GM23248 (cell line): ENCODE results near the gene CDK3. TPM values are rescaled to one million over a fixed set of nuclear protein-coding genes. Genes with fewer than 3 reads are reported as not detected.

Experiments
- DNase-seq: peaks from one replicate; pipeline ENCODE4 v3.0.0-alpha.2; 2015
- H2AFZ ChIP-seq: fragments of 200-600 bp; sonication (generic); 2 replicates; pipeline ENCODE4 v1.6.1; 2016; ENCODE audit warnings: antibody characterized with exemption
- H3F3A ChIP-seq: fragments of 200-600 bp; sonication (generic); 2 replicates; pipeline ENCODE4 v1.6.1; 2016; ENCODE audit warnings: mild to moderate bottlenecking, antibody characterized with exemption, mixed run types; ENCODE audit not compliant: insufficient read depth
- H3K27ac ChIP-seq: fragments of 200-600 bp; sonication (generic); 2 replicates; pipeline ENCODE4 v1.5.1; 2016; ENCODE audit warnings: mild to moderate bottlenecking
- H3K27me3 ChIP-seq: fragments of 200-600 bp; sonication (generic); replicated peaks from 2 replicates; pipeline ENCODE4 v1.6.1; 2016; ENCODE audit warnings: mild to moderate bottlenecking; ENCODE audit not compliant: insufficient read depth
- H3K36me3 ChIP-seq: fragments of 200-600 bp; sonication (generic); 2 replicates; pipeline ENCODE4 v1.6.1; 2016; ENCODE audit warnings: low read depth, mild to moderate bottlenecking
- H3K4me1 ChIP-seq: fragments of 200-600 bp; sonication (generic); 2 replicates; pipeline ENCODE4 v1.6.1; 2016; ENCODE audit warnings: mild to moderate bottlenecking; ENCODE audit not compliant: insufficient read depth
- H3K4me2 ChIP-seq: fragments of 200-600 bp; sonication (generic); one replicate; pipeline ENCODE4 v1.6.1; 2016; ENCODE audit warnings: mild to moderate bottlenecking; ENCODE audit not compliant: unreplicated experiment
- H3K4me3 ChIP-seq: fragments of 200-600 bp; sonication (generic); 2 replicates; pipeline ENCODE4 v1.5.1; 2016; ENCODE audit warnings: mild to moderate bottlenecking
- H3K79me2 ChIP-seq: fragments of 200-600 bp; sonication (generic); 2 replicates; pipeline ENCODE4 v1.6.1; 2016; ENCODE audit warnings: mild to moderate bottlenecking; ENCODE audit not compliant: insufficient read depth
- H3K9ac ChIP-seq: fragments of 200-600 bp; sonication (generic); 2 replicates; pipeline ENCODE4 v1.6.1; 2016; ENCODE audit warnings: mild to moderate bottlenecking
- H3K9me2 ChIP-seq: fragments of 200-600 bp; sonication (generic); 2 replicates; pipeline ENCODE4 v1.6.1; 2016; ENCODE audit warnings: mixed run types, mild to moderate bottlenecking, moderate library complexity; ENCODE audit not compliant: insufficient read depth
- H3K9me3 ChIP-seq: fragments of 200-600 bp; sonication (generic); one replicate; pipeline ENCODE4 v1.6.1; 2017; ENCODE audit warnings: low read depth
- H4K20me1 ChIP-seq: fragments of 200-600 bp; sonication (generic); 2 replicates; pipeline ENCODE4 v1.6.0; 2016; ENCODE audit not compliant: insufficient read depth
- EZH2 ChIP-seq: fragments of 200-600 bp; sonication (generic); IDR thresholded peaks from 2 replicates; pipeline ENCODE4 v1.6.1; 2018; ENCODE audit warnings: antibody characterized with exemption, mild to moderate bottlenecking; ENCODE audit not compliant: insufficient read depth, poor library complexity, severe bottlenecking
- EZH2phosphoT487 ChIP-seq: fragments of 200-600 bp; sonication (generic); IDR thresholded peaks from 2 replicates; pipeline ENCODE4 v1.6.1; 2018; ENCODE audit warnings: antibody characterized with exemption, moderate library complexity, mild to moderate bottlenecking, low read depth; ENCODE audit not compliant: insufficient read depth
- WGBS, 2 experiments: methylation state at CpG; one replicate each; pipeline ENCODE4 v1.1.6; 2015 to 2017; ENCODE audit warnings: low lambda C conversion rate in 2 of 2, low coverage in 1 of 2; ENCODE audit errors: missing lambda C conversion rate in 2 of 2; 5-methylcytosine and 5-hydroxymethylcytosine counted together
- in situ Hi-C: fragments of 300-500 bp; cut with MboI; formaldehyde crosslinking; loops from 2 replicates; pipeline ENCODE4 v1.15.0; 2020
- polyA plus RNA-seq: library from polyadenylated mRNA; unstranded; fragments of >200 nt; fragmentation: Nextera tagmentation; extraction: Ambion mirVana; gene quantifications from 2 replicates; pipeline ENCODE4 v1.2.1, GENCODE V29; 2016
- total RNA-seq: library from RNA; depleted of rRNA; stranded (reverse); fragments of >200 nt; shearing (Covaris generic); gene quantifications from 2 replicates; pipeline ENCODE4 v1.2.3, GENCODE V29; 2014

Gene CDK3
- total and polyA plus RNA-seq, 2 experiments from 2014 or later, result 0.43 to 2.0 TPM

GRCh38 chr17:75978938-75979704 lies 21.5 kb upstream of the CDK3 start, which contains the start of the genes ACOX1 and TEN1:
Gene ACOX1, minus strand, starts transcription at chr17:75979166. Its CDS starts 93 bp downstream, at chr17:75979073.
Gene TEN1, plus strand, starts transcription at chr17:75979240. Its CDS starts 6,953 bp downstream, at chr17:75986193.
- Histone ChIP-seq H3K4me2 (peak within 1 kb of the TSS; percentile 90), H2AFZ (peak within 1 kb of the TSS; percentile 85), H3K9me2 (no peaks in the 10 kb centered on the region), H3K27ac (peak within 1 kb of the TSS; percentile 99), H3K4me1 (peaks cover 56% of the 10 kb centered on the region), H3K36me3 (no peaks in the 10 kb centered on the region), H3K27me3 (no peaks in the 10 kb centered on the region), H3F3A (peaks cover 42% of the 10 kb centered on the region), H3K9ac (peak within 1 kb of the TSS; percentile 95), H3K9me3 (no peaks in the 10 kb centered on the region), H4K20me1 (no peaks in the 10 kb centered on the region), H3K79me2 (peaks cover 49% of the 10 kb centered on the region), H3K4me3 (peak within 1 kb of the TSS; percentile 88)
- TF ChIP-seq EZH2, result no peak
- in situ Hi-C loops, result no loop called here
- peak; percentile 98 for DNase-seq
- WGBS, 2 experiments, result 1 to 3% methylated on average over 62 to 72 of the region's 72 CpGs

- no peak for TF ChIP-seq EZH2phosphoT487
- TF ChIP-seq EZH2, result no peak
- DNase-seq, result peak; percentile 91
- no peaks in the 10 kb centered on the region for H3K36me3 ChIP-seq
- H3K27ac ChIP-seq, result peak overlapping the region; percentile 99
- peaks cover 56% of the 10 kb centered on the region for H3K4me1 ChIP-seq
- H3K27me3 ChIP-seq, result no peaks in the 10 kb centered on the region
- peak overlapping the region; percentile 88 for H3K4me3 ChIP-seq
- H3K4me2 ChIP-seq, result peak overlapping the region; percentile 90
- no peaks in the 10 kb centered on the region for H3K9me2 ChIP-seq
- 0 to 2% methylated on average over 19 of the region's 19 CpGs for WGBS, 2 experiments
- in situ Hi-C loops, result no loop called here
- no peaks in the 10 kb centered on the region for H4K20me1 ChIP-seq
- peaks cover 45% of the 10 kb centered on the region for H3K79me2 ChIP-seq
- peak overlapping the region; percentile 85 for H2AFZ ChIP-seq
- peak overlapping the region; percentile 95 for H3K9ac ChIP-seq
- H3K9me3 ChIP-seq, result no peaks in the 10 kb centered on the region
- H3F3A ChIP-seq, result peaks cover 43% of the 10 kb centered on the region
Observed at GRCh38 chr17:75979705-75980187, 20.9 kb upstream of the CDK3 start.

GRCh38 chr17:75980188-75981018 lies 20.3 kb upstream of the CDK3 start:
- Histone ChIP-seq H3K9me2 (no peaks in the 10 kb centered on the region), H3K27ac (peak overlapping the region; percentile 99), H3K36me3 (no peaks in the 10 kb centered on the region), H3K27me3 (no peaks in the 10 kb centered on the region), H3K4me3 (peak overlapping the region; percentile 88), H3K4me1 (peaks cover 56% of the 10 kb centered on the region), H3K9me3 (no peaks in the 10 kb centered on the region), H3K79me2 (peaks cover 46% of the 10 kb centered on the region), H3K9ac (peak overlapping the region; percentile 95), H3K4me2 (peak overlapping the region; percentile 90), H2AFZ (peak overlapping the region; percentile 85), H3F3A (peaks cover 43% of the 10 kb centered on the region), H4K20me1 (no peaks in the 10 kb centered on the region)
- no peak for TF ChIP-seq EZH2phosphoT487
- TF ChIP-seq EZH2, result no peak
- DNase-seq, result peak; percentile 60
- 47% methylated on average over 18 of the region's 18 CpGs for WGBS, 2 experiments
- in situ Hi-C loops, result no loop called here

DNA sequence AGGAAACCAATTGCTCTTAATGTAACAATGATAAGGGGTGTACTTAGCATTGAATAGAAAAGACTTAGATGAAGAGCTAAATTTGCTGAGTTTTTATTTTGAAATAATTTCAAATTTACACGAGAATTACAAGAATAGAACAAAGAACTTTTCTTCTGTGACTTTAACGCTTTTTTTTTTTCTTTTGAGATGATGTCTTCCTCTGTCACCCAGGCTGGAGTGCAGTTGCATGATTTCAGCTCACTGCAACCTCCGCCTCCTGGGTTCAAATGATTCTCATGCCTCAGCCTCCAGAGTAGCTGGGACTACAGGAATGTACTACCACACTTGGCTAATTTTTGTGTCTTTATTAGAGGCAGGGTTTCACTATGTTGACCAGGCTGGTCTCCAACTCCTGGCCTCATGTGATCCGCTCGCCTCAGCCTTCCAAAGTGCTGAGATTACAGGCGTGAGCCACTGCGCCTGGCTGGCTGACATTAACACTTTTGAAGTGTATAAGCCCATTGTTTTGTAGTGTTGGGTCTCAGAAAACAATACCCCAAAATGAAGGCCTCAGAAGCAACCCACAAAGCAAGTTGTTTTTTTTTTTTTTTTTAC lies 19.5 kb upstream of the CDK3 start:
- Histone ChIP-seq H3K4me2 (peak overlapping the region; percentile 90), H3K27me3 (no peaks in the 10 kb centered on the region), H2AFZ (peak overlapping the region; percentile 39), H3K4me3 (peak overlapping the region; percentile 88; the same call in 1 of the 2 replicates), H3K9me3 (no peaks in the 10 kb centered on the region), H3K79me2 (peaks cover 39% of the 10 kb centered on the region), H3F3A (peaks cover 43% of the 10 kb centered on the region), H3K9me2 (no peaks in the 10 kb centered on the region), H3K9ac (peak overlapping the region; percentile 95), H3K36me3 (no peaks in the 10 kb centered on the region), H3K27ac (peak overlapping the region; percentile 99), H4K20me1 (no peaks in the 10 kb centered on the region), H3K4me1 (peaks cover 48% of the 10 kb centered on the region)
- no peak for TF ChIP-seq EZH2phosphoT487
- no peak for TF ChIP-seq EZH2
- DNase-seq, result peak; percentile 32
- WGBS, 2 experiments, result 30 to 32% methylated on average over 7 of the region's 7 CpGs
- in situ Hi-C loops, result no loop called here
